GM18909 (cell line): ENCODE data around the gene RCAN2.

Experiments used
- ATAC-seq: cut with Tn5 transposase; IDR thresholded peaks from one replicate; pipeline ENCODE4 v1.9.1; 2021; ENCODE audit warnings: mild to moderate bottlenecking; ENCODE audit not compliant: unreplicated experiment, poor library complexity

Gene RCAN2

DNA sequence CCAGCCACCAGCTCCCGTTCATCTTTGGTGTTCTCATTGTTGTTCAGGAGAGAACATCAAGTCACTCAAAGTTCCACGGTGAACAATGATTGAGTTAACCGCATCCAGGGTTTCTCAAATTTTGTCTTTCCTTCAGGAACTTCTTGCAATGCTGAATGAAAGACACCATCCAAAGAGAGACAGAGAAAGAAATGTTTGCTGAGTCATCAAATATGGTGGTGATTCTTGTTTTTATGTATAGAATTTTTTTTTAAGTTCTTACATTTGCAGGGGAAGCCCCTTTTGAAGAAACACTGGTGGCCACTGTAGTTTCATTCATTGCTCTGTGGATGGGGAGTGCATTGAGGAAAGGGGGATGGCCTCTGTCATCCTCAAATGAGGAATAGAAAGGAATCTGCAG, 258.1 kb downstream of the RCAN2 start:
- no peak for ATAC-seq

DNA sequence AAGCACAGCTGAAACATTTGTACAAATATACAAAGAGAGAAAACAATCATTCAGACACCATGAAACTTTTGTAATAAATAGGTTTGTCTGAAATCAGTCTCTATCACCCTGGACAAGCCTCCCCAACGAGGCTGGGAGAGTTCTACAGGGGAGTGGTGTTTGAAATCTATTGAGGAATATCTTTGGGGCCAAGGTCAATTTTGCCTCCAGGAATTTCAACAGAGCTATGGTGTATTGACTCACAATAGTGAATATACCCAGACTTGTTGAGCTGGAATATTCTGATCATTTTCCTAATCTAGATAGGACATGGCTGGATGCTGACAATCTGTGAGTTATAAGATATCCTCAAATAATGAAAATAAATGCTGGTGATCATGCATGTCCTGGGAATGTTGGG, 269.0 kb downstream of the RCAN2 start:
- no peak for ATAC-seq

DNA sequence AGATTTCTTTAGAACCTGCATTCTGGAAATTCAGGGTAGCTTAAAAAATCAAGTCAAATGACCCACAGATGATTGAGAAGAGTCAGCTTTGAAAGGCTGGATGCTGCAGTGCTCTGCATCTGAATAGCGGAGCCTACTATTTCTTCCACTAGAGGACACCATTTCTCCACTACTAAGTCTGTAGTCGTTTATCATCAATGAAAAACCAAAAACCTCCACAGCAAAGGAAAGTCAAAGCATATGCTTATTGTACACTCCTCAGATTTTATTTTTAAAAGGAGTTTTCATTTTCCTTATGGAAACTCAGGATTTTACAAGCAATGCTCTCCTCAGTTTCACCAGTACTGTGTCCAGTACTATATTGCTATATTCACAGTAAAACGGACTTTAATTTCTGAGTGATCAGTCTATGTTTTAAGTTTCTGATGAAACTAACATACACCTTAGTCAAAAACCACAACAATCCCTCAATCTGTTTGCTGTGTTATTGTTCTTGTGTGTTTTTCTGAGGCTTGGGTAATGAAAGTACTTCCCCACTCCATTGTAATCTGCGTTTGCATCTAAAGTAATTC, 269.9 kb downstream of the RCAN2 start:
- peak; percentile 66 for ATAC-seq

DNA sequence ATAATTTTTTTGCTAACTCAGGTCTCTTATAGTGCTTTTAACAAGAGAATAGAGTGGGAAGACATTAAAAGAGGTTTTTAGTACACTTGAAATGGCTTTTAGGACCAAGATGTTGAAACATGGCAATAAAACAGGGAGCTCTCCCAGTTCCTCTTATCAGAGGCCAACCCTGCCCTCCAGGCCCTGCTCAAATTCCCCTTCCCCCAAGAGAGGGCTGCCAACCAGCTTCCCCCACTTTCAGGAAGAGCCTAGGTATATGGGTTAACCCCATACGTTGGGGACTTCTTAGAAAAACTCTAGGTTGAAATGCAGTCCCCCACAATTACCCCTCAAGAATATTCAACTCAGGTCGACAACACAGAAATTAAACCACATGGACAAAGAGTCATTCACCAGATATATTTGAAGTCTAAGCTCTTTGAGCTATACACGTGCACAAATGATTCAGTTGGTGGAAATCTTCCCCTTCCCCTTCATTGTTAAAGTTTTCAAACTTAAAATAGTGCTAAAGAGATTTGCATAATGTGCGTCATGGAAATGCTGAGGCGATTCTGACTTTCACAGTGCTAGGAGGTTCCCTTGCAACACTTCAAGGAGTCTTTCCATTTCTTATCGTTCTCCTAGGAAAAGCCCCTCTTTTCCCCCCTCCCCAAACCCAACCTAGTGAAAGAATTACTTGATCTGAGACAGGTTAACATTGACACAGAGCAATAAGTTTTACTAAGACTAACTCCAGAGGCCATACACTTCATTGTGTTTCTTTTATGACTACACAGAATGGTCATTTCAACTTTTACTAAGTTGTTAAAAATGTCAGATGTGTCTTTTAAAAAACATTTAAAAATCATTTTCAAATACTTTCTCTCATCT, 270.7 kb downstream of the RCAN2 start:
- peak; percentile 72 for ATAC-seq

DNA sequence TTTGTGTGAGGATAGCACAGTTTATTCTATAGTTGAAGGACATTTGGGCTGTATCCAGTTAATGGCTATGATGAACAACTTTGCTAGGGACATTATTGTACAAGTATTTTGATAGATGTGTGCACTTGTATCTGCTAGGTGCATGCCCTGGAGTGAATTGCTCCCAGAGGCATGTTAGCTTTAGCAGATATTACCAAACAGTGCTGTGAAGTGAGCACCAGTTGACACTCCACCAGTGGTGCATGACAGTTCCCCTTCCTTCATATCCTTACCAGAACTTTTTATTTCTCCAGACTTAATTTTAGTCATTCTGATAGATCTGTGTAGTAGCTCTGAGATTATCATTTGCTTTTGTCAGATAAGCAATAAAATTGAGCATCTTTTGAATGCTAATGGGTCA, 271.6 kb downstream of the RCAN2 start:
- ATAC-seq = no peak

DNA sequence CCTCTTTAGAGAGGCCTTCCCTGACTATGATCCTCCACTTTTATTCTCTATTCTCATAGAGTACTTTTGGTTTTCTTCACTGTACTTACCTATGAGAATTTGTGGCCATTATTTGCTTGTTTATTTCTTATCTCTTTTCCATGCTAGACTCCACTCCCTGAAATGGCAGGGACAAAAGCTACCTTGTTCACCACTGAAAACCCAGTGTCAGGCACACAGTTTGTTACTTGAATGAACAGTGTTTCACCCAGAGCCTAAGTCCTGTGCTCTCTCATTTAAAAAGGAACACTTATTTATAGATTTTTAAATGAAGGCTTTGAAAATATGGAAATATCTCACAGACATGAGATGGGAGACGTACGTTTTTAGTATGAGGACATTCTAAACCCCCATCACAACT, 272.8 kb downstream of the RCAN2 start:
- ATAC-seq = no peak

DNA sequence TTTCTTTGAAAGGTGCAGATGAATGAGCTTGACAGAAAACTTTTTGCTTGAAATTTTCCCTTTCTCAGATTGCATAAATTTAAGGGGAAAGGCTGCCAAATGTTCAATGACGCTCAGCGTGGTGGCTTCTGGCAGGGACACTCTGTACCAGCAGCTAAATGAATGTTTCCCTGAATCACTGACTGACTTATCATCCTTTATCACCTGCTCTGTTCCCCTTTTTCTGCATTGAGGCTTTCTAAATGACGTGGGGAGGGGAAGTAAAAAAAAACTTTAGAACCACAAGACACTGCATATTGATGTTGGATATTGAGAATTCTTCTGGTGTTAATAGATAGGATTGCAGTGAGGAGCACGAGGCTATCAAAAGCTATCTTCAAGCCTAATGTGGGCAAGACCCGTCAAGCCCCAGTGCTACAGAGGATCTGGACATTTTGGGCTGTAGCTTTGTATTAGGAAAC, 273.5 kb downstream of the RCAN2 start:
- peak; percentile 56 for ATAC-seq

DNA sequence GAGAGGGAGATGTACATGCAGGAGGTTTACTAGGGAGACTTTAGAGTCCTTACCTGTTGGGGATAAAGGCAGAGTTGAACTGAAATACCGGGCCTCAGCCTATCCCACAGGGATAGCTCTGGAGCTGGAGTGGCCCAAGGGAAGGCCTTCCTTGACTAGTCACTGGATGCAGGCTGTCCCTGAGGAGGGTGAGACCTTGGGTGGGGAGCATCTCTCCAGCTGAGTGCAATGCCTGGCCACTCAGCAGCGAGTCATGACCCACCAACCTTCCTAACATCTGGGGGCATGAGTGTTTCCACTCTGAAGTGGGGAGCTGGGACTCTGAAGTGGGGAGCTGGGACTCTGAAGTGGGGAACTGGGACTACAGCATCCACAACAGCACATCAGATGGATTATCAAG, 274.4 kb downstream of the RCAN2 start:
- ATAC-seq = no peak

DNA sequence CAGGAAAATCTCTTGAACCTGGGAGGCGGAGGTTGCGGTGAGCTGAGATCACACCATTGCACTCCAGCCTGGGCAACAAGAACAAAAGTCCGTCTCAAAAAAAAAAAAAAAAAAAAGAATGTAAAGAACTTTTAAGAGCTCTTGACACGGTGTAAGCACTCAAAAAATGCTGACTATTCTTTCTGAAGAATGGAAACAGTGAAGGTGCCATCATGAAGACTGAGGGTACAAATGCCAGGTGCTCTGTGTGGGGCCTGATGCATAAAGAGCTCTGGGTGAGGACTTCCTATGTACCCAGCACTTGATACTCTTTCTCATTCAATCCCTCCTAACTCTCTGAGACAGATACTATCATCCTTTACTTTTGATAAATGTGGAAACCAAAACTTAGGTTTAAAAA, 275.5 kb downstream of the RCAN2 start:
- ATAC-seq = no peak

DNA sequence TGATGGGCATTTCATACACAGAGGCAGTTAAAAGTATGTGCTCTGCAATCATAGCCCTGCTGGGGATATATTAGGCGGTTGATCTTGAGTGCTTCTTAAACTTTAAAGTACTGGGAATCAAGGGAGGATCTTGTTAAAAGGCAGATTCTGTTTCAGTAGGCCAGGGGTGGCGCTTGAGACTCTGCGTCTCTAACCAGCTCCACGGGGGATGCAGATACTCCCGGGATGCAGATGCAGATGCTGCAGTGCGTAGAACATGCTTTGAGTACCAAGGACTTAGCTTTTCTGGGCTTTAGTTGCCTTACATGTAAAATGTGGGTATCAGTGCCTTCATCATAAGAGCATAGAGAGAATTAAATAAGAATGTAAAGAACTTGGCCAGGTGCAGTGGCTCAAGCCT, 276.0 kb downstream of the RCAN2 start:
- no peak for ATAC-seq

DNA sequence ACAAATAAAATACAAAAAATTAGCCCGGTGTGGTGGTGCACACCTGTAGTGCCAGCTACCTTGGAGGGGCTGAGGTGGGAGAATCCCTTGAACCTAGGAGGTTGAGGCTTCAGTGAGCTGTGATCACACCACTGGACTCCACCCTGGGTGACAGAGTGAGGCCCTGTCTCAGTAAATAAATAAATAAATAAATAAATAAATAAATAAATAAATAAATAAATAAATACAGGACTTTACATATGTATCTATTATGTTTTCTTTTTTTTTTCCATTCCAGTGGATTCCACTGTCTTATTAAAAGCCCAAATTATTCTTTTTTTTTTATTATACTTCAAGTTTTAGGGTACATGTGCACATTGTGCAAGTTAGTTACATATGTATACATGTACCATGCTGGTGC, 279.3 kb downstream of the RCAN2 start:
- no peak for ATAC-seq

DNA sequence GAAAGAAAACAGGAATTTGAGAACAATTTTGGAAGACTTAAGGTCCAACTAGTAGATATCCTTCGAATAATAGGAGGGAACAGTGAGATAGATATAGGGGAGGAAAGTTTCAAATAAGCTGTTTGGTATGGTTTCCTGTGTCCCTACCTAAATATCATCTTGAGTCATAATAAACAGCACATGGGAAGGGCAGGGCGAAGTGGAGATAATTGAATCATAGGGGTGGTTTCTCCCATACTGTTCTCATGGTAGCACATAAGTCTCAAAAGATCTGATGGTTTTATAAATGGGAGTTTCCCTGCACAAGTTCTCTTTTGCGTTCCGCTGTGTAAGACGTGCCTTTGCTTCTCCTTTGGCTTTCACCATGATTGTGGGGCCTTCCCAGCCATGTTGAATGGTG, 281.0 kb downstream of the RCAN2 start:
- ATAC-seq = no peak

DNA sequence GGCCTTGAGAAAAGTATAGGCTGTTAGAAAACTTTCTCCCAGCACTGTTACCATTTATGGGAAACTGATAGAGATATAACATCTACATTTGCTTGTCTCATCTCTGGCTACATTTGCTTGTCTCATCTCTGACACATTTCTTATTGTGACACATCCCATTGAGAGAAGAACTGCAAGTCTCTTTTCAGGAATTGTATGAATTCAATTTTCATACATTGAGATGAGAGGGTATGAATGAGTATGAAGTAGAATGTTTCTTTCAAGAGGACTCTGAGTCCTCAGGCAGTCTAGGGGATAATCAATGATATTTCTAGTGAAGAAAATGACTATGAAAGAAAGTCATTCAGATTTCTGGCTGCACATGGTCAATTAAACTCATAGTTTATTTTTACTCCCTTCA, 282.9 kb downstream of the RCAN2 start:
- no peak for ATAC-seq

DNA sequence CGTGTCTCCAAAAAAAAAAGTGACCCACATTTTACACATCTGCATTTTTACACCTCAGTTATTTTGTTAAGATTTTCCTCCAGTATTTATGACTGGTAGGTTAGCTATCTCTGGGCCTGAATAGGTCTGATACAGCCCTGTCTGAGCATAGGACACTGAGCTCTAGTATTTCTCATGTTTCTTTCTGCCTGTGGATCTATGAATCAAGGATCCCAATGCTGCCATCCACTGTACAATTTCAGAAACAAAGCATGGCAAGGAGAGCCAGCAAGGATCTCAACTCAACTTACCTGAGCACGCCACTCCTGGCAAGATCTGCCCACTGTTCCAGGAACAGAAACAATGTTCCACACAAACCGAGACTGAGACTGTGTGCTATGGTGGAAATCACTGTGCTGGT, 284.1 kb downstream of the RCAN2 start:
- ATAC-seq = no peak

DNA sequence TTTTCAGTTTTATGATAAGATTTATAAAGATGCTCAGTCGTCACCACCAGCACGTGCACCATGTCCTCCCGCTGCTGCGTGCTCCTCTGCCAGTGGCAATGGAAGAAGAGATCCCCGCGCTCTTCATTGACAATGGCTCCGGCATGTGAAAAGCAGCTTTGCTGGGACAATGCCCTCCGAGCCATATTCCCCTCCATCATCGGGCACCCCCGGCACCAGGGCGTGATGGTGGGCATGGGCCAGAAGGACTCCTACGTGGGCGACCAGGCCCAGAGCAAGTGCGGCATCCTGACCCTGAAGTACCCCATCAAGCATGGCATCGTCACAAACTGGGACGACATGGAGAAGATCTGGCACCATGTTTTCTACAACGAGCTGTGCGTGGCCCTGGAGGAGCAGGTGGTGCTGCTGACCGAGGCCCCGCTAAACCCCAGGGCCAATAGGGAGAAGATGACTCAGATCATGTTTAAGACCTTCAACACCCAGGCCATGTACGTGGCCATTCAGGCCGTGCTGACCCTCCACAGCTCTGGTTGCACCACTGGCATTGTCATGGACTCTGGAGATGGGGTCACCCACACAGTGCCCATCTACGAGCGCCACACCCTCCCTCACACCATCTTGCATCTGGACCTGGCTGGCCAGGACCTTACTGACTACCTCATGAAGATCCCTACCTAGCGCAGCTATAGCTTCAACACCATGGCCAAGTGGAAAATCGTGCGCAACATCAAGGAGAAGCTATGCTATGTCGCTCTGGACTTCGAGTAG, 286.2 kb downstream of the RCAN2 start:
- no peak for ATAC-seq

DNA sequence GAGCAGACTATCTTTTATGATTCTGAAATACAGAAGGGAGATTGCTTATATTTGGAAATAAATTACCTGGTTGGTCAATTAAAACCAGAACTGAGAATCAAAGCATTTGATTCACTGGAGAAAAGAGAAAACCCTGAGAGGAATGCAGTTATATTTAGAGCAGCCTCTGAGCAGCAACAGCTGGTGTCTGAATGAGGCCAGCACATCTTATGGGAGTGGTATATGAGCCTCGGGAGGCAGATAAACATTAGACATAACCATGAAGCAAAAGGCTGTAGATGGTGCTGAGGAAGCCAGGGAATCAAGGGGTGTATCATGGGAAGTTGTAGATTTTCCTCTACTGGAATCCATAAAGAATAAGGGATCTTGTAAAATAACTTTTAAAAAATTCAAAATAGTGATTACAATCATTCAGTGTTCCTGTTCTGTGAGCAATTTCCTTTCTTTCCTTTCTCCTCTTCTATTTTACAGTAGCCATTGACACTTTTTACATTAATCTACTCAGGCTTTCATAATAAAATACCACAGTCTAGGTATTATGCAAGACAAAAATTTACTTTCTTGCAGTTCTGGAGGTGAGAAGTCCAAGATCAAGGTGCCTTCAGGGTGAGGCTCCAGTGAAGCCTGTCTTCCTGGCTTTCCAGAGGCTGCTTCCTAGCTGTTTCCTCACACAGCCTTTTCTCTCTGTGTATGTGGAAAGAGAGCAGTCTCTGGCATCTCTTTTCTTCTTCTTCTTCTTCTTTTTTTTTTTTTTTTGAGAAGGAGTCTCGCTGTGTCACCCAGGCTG, 287.7 kb downstream of the RCAN2 start:
- ATAC-seq = no peak

DNA sequence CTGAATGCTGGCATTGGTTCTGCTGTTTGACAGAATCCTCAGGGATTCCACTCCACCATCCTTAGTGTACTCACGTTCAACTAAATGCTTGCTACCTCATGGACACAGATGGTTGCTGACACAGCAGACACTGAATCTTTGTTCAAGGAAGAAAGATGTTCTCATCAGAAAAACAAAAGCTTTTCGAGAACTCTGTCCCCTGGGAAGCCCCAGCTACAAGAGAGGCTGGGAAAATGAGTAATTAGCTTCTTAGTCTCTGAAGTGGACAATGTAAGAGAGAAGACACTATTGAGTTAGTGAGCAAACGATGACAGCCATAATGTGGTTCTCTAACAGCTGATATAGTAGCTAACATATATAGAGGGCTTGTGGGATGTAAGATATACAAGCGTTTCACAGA, 289.5 kb downstream of the RCAN2 start:
- ATAC-seq = no peak

DNA sequence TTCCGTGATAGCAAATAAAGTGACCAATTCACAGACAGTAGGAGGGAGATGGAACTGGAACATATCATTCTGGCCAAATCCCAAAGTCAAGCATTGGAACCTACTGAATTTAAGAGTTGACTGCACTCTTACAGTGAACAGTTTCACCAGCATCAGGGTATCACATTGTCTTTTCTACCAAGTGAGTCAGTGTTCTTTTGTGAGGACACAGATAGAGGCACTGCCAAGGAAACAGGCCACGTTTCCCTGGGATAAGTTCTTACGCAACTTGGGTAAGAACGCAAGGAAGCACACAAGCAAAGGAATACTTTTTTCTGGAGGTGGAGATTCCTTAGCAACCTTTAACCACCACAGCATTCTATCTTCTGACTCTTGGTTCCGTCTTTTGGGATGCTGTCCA, 291.9 kb downstream of the RCAN2 start:
- no peak for ATAC-seq

DNA sequence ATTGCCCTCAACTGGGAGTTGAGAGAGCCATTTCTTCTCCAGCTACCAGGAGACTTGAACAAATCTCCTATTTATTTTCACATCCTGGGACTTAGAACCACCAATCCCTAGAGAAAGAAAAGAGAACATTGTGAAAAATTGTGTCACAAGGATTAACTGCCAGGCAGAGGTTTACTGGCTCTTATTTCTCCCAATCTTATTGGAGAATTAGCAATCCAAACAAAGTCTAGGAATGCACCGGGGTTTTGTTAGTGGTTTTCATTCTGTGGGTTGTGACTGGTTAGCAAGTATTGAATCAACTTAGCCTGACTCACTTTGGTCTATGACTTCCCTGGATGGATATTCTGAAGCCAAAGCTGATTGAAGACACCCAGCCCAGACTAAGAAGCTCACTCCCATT, 299.3 kb downstream of the RCAN2 start:
- no peak for ATAC-seq

DNA sequence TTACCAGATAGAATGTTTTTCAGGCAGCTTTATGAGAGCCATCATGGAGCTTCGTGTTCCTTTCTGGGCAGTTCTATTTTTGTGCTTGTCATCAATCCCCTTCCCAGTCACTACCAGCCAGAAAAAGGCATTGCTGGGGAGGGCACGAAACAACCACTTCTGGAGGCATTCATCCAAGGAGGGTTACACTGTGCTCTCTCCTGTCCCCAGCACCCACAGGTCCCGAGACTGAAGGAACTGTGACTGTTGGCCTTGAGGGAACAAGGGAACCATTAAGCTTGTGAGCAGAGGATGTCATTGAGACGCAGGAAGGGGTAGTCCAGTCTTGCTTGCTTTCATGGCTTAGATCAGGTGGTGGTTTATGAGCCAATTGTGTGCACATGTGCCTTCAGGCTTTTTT, 300.4 kb downstream of the RCAN2 start:
- ATAC-seq = no peak

DNA sequence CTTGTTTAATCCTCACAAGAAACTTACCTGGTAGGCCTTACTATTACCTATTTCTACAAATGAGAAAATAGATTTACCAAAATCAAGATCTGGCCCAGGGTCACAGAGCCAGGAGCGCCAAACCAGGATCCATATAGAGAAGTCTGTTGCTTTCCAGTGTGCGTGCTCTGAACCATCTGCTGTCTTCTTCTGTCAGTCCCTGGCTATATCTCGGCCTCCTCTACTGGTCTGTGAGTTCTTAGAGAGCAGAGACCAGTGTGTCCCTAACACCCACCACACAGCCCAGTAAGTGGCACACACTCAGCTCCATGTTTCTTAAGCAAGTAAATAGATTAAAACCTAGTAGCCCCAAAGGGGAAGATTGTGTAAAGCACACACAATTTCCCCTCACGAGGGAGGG, 301.5 kb downstream of the RCAN2 start:
- ATAC-seq = no peak
